HG03135 (cell line): ENCODE measurements around the gene DUS2.

ENCODE experiments used
- ATAC-seq: cut with Tn5 transposase; IDR thresholded peaks from one replicate; pipeline ENCODE4 v1.9.1; 2021; ENCODE audit warnings: mild to moderate bottlenecking, moderate library complexity; ENCODE audit not compliant: unreplicated experiment

DUS2 gene

DNA sequence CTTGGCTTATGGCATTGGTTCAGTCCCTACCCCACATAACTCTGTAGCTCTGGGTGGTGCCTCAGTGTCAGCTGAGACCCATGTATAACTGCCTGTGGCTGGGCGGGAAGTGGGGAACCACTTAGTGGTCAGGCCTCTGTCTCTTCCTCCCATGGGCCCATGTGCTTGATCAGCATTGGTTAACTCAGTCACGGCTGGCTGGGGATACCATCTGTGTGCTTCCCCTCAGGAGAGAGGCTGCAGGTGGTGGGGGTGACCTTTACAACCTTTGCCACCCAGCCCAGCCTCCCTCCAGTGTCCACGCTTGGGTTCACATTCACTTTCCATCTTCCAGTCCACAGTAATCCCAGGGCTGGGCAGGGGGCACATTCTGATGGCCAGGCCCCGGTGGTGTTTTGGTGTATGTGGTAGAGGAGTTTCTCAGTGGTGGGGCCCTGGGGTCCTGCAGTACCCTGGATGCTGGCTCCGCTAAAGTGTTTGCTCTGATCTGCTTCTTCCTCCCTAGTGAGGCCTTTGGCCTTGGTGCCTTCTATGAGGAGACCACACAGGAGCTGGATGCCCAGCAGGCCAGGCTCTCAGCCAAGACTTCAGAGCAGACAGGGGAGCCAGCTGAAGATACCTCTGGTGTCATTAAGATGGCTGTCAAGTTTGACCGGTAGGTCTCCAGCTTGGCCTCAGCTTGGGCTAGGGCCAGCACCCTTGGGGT is 51.9 kb downstream of the DUS2 start:
- peak; percentile 68 for ATAC-seq

DNA sequence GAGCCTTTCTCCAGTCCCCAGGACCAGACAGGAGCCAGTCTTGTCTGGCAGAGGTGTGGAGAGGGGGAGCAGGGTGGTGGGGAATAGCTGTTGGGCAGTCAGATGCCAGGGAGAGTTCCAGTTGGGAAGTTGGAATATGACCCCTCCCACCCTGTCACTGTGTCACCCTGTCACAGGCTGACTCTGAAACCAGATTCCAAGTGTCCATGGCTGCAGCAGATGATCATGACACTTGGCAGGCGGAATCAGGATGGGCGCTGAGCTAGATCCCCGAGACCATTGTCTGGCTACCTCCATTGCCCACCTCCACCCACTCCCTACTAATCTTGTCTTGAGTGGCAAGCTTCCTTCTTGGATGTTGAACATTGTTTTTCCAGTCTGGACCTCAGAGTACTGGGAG is 52.9 kb downstream of the DUS2 start:
- no peak for ATAC-seq

DNA sequence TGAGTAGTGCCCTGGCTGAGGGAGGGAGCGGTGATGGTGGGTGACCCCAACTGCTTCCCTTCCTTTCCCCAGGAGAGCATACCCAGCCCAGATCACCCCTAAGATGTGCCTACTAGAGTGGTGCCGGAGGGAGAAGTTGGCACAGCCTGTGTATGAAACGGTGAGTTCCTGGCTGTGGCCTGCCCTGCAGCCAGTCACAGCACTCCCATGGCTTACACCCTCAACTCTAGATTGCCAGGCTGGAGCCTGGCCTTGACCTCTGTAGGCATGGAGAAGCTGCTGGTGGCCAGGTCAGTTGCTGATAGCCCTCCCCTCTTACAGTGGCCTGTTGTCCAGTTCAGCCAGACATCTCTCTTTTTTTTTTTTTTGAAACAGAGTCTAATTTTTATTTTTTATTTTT is 53.5 kb downstream of the DUS2 start:
- no peak for ATAC-seq

DNA sequence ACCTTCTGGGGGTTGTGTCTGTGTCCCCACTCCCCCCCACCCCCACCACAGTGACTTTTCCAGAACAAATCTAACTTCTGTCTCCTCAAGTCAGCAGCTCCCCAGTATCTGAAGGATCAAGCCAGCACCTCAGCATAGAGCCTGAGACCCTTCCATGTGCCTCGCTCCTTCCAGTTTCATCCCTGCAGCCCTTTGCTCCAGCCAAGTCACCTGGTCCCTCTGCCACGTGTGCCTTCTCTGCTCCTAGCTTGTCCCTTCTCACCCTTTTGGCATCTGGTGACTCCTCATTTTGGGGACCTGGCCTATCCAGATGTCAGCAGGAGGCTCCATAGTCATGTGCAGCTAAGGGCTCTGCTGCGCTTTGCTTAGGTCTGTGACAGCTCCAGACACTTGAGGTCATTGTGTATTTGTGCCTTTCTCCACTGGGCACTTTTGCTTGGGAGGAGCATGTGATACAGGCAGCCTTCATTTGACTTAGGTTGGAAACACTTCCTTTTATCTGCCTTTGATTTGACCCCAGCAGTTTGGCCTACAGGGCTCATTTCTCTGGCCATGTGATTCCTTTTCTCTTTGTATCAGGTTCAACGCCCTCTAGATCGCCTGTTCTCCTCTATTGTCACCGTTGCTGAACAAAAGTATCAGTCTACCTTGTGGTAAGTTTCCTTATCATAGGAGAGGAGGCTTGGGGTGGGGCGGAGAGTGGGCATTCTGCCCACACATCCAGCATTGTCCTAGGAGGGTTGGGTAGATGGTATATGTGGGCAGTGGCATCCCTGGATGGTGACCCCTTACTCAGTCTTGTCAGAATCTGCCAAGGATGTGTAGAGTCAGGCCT is 55.0 kb downstream of the DUS2 start:
- no peak for ATAC-seq

DNA sequence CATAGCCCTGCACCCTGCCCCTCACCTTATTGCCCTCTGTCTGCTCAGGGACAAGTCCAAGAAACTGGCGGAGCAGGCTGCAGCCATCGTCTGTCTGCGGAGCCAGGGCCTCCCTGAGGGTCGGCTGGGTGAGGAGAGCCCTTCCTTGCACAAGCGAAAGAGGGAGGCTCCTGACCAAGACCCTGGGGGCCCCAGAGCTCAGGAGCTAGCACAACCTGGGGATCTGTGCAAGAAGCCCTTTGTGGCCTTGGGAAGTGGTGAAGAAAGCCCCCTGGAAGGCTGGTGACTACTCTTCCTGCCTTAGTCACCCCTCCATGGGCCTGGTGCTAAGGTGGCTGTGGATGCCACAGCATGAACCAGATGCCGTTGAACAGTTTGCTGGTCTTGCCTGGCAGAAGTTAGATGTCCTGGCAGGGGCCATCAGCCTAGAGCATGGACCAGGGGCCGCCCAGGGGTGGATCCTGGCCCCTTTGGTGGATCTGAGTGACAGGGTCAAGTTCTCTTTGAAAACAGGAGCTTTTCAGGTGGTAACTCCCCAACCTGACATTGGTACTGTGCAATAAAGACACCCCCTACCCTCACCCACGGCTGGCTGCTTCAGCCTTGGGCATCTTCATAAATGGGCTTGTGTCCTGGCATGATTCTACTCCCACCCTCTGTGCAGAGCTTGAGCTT is 55.8 kb downstream of the DUS2 start:
- no peak for ATAC-seq

DNA sequence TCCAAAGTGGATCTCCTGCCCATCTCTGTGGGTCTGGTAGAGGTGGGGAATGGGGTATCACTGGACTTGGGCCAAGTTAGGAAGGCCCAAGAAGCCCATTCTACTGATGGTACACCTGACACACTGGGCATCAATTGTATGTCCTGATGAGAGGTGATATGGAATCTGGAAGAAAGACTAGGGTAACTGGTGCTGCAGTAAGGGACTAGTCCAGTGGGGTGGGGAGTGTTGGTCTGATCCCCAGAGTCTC is 56.2 kb downstream of the DUS2 start:
- ATAC-seq = no peak

DNA sequence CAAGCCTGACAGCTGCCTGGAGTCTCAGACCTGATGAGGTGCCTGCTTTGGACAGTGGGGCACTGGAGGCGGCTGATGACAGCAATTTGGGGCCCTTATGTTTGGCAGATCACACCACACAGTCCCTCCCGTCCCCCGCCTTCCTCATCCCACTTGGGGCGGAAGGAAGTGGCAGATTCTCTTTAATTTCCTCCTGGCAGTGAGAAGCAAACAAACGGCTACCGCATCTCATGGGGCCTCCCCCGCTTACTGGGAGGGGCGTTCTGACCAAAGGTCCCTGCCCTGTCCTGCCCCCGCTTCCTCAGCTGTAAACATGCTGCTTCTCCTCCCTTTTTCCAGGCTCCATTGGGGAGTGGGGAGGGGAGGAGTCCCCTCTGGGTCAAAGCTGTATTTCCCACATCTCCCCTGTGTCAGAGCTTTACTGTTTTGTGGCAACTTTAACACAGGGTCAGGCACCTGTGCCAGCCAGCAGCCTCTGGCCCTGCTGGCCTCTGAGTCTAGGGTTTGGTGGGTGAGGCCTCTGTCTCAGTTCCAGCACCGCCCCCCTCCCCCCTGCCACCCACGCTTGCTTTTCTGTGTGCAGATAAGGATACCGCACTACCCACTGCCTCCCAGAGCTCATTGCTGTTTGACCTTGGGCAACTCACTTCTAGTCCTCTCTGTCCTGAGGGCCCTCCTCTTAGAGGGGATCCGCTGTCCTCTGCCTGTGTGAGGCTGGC is 56.7 kb downstream of the DUS2 start:
- no peak for ATAC-seq

DNA sequence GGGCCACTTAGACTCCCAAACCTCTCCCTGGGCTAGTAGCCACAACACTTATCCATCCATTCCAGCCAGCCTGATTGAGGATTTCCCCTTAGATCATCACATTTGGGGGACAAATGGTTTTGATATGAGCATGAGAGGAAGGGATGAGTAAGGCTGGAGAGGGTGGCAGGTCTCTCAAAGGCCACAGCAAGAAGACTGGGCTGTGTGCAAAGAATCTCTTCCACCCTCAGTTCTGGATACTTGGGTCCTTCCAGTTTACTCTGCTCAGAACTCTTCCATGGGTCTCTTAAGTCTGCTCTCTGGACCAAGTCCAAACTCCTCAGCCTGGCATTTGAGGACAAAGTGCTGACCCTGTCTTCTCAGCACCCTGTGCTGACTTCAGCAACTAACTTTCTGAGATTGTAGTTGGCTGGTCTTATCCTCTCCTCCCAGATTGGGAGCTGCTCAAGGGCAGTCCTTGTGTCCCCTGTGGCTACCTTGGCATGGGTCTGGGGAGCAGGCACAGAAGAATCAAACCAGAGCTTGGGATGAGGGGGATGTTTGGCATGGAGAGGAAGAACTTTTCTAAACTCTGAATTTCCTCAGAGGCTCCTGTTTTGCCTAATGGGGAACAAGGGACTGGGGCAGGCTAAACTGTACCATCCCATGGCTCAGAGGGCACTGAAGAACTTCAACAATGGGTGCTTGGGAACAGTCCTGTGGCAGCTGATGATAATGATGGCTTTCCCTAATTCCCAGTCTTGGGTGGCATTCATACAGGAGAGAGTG is 59.0 kb downstream of the DUS2 start:
- ATAC-seq = no peak

DNA sequence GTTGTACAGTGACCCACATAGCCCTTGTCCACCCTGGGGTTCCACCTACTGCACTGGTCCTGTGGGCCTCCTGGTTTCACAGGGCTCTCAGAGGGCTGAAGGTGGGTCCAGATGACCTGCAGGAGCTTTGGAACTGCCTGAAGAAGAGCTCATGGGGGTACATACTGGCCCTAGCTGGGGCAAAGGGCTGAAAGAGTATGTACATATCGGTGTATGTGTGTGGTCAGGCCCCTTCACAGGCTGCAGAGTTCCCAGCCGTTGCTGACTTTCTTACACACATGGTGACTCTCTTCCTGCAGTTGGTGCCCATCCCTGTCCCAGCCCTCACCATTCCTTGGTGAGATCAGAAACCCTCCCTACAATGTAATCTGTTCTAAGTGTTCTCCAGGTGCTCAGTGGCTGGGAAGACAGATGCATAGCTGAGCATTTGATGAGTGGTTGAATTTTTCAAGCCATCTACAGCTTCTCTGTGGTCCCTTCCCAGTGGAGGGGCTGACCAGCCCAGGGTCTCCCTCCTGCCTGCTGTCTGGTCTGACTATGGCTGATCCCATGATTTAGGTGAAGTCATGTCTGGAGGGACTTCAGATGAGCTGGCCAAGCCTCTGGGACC is 59.6 kb downstream of the DUS2 start:
- ATAC-seq = no peak

DNA sequence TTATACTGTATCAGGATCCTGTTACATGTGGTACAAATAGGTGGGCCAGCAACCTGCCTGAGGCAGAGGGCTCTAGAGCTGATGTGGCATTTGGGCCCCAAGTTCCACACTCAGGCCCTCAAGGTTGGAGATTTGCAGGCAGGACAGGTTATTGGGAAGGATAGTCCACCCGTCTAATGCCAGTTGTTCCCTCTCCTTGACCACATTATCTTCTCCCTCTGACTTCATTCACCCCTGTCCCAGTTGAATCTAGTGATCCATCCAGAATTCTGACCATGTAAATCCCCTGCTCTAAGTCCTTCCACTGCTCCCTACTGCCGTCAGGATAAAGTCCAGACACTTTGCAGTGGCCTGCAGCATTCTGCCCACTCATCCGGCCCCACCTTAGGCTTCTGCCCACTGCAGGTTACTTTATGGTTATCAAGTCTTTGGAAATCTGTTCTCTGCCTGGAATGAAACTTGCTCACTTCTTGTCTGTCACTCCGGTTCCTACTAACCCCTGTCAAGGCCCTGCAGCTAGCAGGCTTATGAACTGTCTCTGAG is 60.2 kb downstream of the DUS2 start:
- no peak for ATAC-seq

DNA sequence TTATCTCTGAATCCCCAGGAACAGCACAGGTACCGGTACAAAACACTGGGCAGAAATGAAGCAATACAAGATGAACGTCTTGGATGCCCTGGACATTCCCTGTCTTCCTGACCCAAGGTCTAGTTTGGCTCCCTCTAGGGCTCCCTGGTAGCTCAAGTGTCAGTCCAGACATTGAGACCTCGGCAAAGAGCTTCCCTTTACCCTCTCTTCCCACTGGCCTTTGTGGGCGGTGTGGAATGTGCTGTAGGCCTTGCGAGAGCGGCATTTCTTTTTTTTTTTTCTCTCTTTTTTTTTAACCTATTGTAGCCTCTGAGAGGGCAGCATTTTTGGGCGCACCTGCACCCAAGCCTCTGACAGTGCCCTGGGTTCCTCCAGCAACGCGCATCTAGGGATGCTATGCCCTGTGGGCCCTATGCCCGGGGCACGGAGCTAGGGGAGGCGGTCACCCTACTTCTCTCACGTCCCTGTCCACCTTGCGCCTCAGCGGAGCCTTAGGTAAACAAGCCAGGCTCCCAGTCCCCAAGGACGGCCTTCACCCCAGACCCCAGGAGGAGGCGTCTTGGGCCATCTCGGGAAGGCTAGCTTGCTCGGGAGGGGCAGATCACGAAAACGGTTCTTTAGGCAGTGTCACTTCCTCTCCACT is 60.9 kb downstream of the DUS2 start:
- no peak for ATAC-seq

DNA sequence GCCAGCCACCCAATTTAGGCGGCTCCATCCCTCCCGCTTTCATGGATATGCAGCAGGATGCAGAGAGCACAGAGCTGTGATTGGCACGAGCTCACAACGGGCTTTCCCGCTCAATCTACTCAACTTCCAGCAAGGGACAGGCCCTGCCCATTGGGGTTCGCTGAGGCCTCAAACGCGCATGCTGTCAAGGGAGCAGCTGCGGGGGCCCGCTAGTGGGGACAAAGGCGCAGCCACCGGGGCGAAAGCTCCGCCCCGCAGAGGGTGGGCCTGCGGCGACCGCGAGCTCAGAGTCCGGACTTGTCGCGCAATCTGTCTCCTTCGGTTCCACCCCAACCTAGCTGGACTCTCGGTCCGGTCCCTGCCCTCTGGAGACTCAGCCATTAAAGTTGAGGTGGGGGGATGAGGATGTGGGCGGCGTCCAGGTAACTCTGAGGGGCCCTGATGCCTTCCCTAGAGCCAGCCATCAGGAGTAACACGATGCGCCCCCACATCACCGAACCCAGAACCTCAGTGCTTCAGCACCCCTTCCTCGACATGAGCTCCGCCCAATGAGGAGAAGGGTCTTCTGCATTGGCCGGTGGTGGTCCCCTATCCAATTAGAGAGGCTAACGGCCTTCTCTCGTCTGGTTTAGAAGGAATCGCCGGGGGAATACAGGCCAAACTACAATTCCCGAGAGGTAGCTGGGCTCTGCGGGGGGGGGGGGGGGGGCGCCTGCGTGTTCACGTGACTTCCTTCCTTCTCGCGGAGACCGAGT is 61.6 kb downstream of the DUS2 start:
- peak; percentile 59 for ATAC-seq

DNA sequence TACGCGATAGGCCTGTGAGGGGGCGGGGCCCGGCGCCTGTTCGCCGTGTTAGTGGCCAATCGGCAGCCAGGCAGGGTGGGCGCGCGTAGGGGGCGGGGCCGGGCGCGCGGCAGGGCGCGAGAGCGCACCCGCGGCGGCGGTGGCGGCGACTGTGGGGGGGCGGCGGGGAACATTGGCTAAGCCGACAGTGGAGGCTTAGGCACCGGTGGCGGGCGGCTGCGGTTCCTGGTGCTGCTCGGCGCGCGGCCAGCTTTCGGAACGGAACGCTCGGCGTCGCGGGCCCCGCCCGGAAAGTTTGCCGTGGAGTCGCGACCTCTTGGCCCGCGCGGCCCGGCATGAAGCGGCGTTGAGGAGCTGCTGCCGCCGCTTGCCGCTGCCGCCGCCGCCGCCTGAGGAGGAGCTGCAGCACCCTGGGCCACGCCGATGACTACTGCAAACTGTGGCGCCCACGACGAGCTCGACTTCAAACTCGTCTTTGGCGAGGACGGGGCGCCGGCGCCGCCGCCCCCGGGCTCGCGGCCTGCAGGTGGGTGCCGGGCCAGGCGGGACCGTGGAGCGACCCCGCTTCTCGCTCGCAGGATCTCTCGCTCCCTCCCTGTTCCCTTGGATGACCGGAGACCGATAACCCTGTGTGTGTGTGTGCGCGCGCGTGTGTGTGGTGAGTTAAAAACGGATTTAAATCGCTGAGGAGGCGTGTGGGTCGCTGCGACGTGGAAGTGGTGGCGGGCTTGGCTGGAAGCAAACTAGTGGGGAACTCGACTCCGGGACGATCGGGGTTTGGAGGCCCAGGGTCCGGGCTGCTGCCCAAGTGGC is 62.4 kb downstream of the DUS2 start, which contains the start of gene NFATC3:
Gene NFATC3, plus strand, starts transcription at position 112 of the 813 bp plus-strand sequence. Its CDS starts 312 bp downstream, at position 424.
- ATAC-seq = peak; percentile 48

DNA sequence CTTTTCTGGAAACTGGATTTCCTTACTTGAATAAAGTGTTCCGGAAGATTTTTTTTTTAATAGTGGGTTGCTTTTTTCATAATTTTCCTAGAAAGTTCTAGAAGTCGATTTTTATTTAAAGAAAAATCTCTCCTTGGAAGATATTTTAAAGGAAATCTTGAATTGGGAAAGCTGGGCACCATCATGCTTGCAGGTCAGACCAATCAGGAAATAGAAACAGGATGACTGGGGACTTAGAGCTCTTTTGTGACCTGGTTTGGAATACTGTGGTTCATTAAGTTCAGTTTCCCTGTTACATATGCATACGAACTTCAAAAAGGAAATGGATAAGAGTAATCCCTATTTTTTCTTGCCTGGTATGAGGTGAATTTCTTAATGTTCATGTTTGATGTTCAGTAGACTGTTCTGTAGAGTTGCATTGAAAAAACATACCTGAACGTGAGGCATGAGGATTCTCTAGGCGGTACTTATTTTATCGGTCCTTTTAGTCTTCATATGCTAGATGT is 63.3 kb downstream of the DUS2 start:
- ATAC-seq = no peak

DNA sequence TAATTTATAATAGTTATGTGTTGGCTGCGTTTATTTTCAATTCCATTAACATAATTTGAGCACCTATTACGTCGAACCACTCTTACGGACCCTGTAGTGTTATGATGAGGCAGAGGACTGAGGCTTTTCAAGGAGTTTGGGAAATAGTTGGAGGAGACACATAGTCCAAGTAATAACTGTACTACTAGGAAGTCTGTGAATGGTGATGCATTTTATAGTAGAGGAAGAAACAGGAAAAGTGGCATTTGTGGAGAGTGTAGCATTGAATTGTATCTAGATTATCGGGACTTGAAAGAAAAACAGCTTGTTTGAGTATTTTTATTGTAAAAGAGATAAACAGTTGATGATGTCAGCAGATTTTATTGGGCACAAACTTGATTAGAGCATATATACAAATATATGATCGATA is 63.8 kb downstream of the DUS2 start:
- no peak for ATAC-seq

DNA sequence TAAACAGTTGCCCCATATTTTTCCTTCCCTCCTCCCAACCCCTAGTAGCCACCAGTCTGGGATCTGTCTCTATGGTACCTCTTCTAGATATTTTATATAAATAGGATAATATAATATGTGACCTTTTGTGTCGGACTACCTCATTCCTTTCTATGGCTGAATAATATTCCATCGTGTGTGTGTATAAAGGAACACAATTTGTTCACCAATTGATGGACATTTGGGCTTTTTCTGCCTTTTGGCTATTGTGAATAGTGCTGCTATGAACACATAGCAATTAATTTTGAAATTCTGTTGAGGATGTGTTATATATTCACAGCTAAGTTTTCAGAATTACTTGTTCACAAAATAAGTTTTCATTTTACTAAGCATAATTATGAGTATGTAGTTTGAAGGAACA is 64.6 kb downstream of the DUS2 start:
- no peak for ATAC-seq

DNA sequence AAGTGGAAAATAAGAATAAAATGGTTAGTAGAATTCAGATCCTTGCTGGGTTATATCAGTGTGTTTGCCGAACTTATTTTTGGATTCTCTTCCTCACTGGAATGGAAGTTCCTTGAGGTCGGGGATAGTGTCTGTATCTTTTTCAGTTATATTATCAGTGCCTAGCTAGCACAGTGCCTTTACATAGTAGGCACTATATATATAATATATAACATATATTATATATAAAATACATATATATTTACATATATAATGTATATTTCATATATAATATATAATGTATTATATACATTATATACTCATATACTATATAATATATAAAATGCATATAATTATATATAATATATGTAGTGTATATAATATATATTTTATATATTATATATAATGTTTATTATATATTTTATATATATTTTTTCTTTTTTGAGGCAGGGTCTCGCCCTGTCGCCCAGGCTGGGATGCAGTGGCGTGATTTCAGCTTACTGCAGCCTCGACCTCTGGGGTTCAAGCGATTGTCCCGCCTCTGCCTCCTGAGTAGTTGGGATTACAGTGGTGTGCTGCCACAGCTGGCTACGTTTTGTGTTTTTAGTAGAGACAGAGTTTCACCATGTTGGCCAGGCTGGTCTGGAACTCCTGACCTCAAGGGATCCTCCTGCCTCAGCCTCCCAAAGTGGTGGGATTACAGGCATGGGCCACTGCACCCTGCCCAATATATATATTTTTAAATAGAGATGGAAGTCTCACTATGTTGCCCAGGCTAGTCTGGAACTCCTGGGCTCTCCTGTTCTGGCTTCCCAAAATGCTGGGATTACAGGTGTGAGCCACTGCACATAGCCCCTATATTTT is 65.3 kb downstream of the DUS2 start:
- ATAC-seq = no peak
